ENCODE measurements around the gene SUPT16H. TPM values are rescaled to one million over a fixed set of nuclear protein-coding genes. Genes with fewer than 3 reads are reported as not detected.

The SUPT16H gene
- total and polyA plus RNA-seq, 2 of the 13 experiments (the other 11 are each of a cell fraction or from before 2014, with no cell fraction given), result 77.5 to 230 TPM

- no peak for FAIRE-seq
- no peak overlapping the region for H2AFZ ChIP-seq (ENCODE audit: low read length)
- peaks cover 19% of the 10 kb centered on the region for H3K4me1 ChIP-seq (ENCODE audit: insufficient read depth, low read length)
- no peak overlapping the region for H3K27ac ChIP-seq (ENCODE audit: extremely low read length, insufficient read depth, low read length)
- TF ChIP-seq ZNF510 (CRISPR knock-in tag; IDR thresholded peaks at IDR 0.05; ENCODE audit: low read depth) (no peak), PHF8 (CRISPR knock-in tag; IDR thresholded peaks at IDR 0.05) (no peak), ZNF275 (CRISPR knock-in tag; IDR thresholded peaks at IDR 0.05; ENCODE audit: borderline replicate concordance) (no peak), ATF7 (IDR thresholded peaks at IDR 0.05) (no peak), ATF7 (CRISPR knock-in tag; IDR thresholded peaks at IDR 0.05) (no peak), FOSL2 (CRISPR knock-in tag; IDR thresholded peaks at IDR 0.05) (no peak), HOXA3 (CRISPR knock-in tag; IDR thresholded peaks at IDR 0.05) (no peak), IKZF5 (CRISPR knock-in tag; IDR thresholded peaks at IDR 0.05) (no peak), TGIF2 (CRISPR knock-in tag; IDR thresholded peaks at IDR 0.05) (no peak), MLLT10 (CRISPR knock-in tag; IDR thresholded peaks at IDR 0.05) (no peak), MEIS1 (CRISPR knock-in tag; IDR thresholded peaks at IDR 0.05; ENCODE audit: borderline replicate concordance) (no peak), ZSCAN25 (CRISPR knock-in tag; IDR thresholded peaks at IDR 0.05) (no peak), ZHX2 (IDR thresholded peaks at IDR 0.05; ENCODE audit: low read depth) (no peak), ZHX2 (CRISPR knock-in tag; IDR thresholded peaks at IDR 0.05; ENCODE audit: borderline replicate concordance) (no peak), NR2C2 (CRISPR knock-in tag; IDR thresholded peaks at IDR 0.05; ENCODE audit: borderline replicate concordance) (no peak), SMAD1 (CRISPR knock-in tag; IDR thresholded peaks at IDR 0.05; ENCODE audit: borderline replicate concordance, low read depth) (no peak), HOXA7 (CRISPR knock-in tag; IDR thresholded peaks at IDR 0.05) (no peak), NR2F6 (IDR thresholded peaks at IDR 0.05) (no peak), NR2F6 (CRISPR knock-in tag; IDR thresholded peaks at IDR 0.05) (no peak)
- H3K9ac ChIP-seq (ENCODE audit: insufficient read depth, low read depth, low read length), result no peak overlapping the region
- no peak overlapping the region for H3K4me3 ChIP-seq (replicated peaks in 1 of 3; ENCODE audit: insufficient read depth in 1 of 3, low read depth in 2 of 3, low read length in 3 of 3)
- POLR2A ChIA-PET, result no interaction called here
- DNase-seq (ENCODE audit: low spot score), result no peak
- intact Hi-C loops (cut with micrococcal nuclease; ENCODE audit: unreplicated experiment), result no loop called here
- H3K36me3 ChIP-seq (replicated peaks in 1 of 2; ENCODE audit: control insufficient read depth in 1 of 2, insufficient read depth in 2 of 2, low read length in 2 of 2), result no peaks in the 10 kb centered on the region
- no TSS peak for BruUV-seq (replicated peaks)
- in situ Hi-C loops (cut with HindIII; ENCODE audit: extremely low pct_ligation_motif_present, low pct_unique_long_range_greater_than_20kb), result no loop called here
- H3K4me2 ChIP-seq (ENCODE audit: low read depth, low read length), result no peak overlapping the region
- H3K79me2 ChIP-seq (ENCODE audit: insufficient read depth, low read length), result no peaks in the 10 kb centered on the region
- H3K27me3 ChIP-seq (ENCODE audit: control insufficient read depth in 1 of 2, insufficient read depth in 2 of 2, low read length in 2 of 2), result peaks cover 4 to 18% of the 10 kb centered on the region in 2 experiments; a peak in 3 of 5 replicates
- H4K20me1 ChIP-seq (ENCODE audit: insufficient read depth, low read length), result no peaks in the 10 kb centered on the region
- H3K9me3 ChIP-seq (ENCODE audit: low read length), result no peaks in the 10 kb centered on the region
- ATAC-seq, result no peak
- WGBS (ENCODE audit: low lambda C conversion rate), result 30% methylated on average over 2 of the region's 2 CpGs
- CTCF ChIA-PET (ENCODE audit: low intra/inter-chr PET ratio, low total read pairs), result no interaction called here
Measured at GRCh38 chr14:21322716-21323115, 61.1 kb downstream of the SUPT16H start.

Measured in HepG2 (cell line).